ENCODE results near the gene TH. TPM values are rescaled to one million over a fixed set of nuclear protein-coding genes. Genes with fewer than 3 reads are reported as not detected.
A peak's percentile ranks its signal among the peaks of the same experiment; 100 is the strongest.

TH gene
- total RNA-seq, 1 experiment from 2014 or later, result not detected

- DNase-seq (ENCODE audit: low read depth, low spot score) (no peak), ATAC-seq (no peak)
- Histone ChIP-seq H3K27ac (ENCODE audit: low read length) (no peak overlapping the region), H3K4me1 (ENCODE audit: control insufficient read depth, insufficient read depth, low read length) (no peaks in the 10 kb centered on the region; the same call in 1 of the 2 replicates), H3K36me3 (ENCODE audit: control insufficient read depth, insufficient read depth, low read length) (no peaks in the 10 kb centered on the region), H3K27me3 (ENCODE audit: control insufficient read depth, insufficient read depth, low read length) (no peaks in the 10 kb centered on the region), H3K4me3 (ENCODE audit: low read depth in 2 of 2, low read length in 2 of 2) (no peak overlapping the region), H3K9me3 (ENCODE audit: control insufficient read depth, insufficient read depth, low read depth, low read length) (no peaks in the 10 kb centered on the region)
- CTCF ChIA-PET, result no interaction called here
- POLR2A ChIA-PET, result no interaction called here
- no TSS peak for BruUV-seq (replicated peaks)
- TF ChIP-seq SIN3A (IDR thresholded peaks at IDR 0.05; ENCODE audit: borderline replicate concordance, insufficient read depth, low read depth, low read length) (no peak), CTCF (IDR thresholded peaks at IDR 0.05) (no peak), POLR2AphosphoS5 (IDR thresholded peaks at IDR 0.05; ENCODE audit: low read depth, low read length) (no peak), TCF7L2 (IDR thresholded peaks at IDR 0.05; ENCODE audit: low read depth, low read length) (no peak), REST (IDR thresholded peaks at IDR 0.05; ENCODE audit: insufficient read depth in 1 of 2, low read depth in 2 of 2, low read length in 1 of 2) (no peak)
- in situ Hi-C loops (cut with HindIII; ENCODE audit: low pct_unique_long_range_greater_than_20kb, low sequenced_read_pairs), result no loop called here
- intact Hi-C loops (cut with micrococcal nuclease; ENCODE audit: unreplicated experiment), result no loop called here
Observed at GRCh38 chr11:2128511-2129307, 42.9 kb downstream of the TH start.

GRCh38 chr11:2128130-2128510, 43.5 kb downstream of the TH start:
- Histone ChIP-seq H3K4me3 (ENCODE audit: low read depth in 2 of 2, low read length in 2 of 2) (no peak overlapping the region), H3K27ac (ENCODE audit: low read length) (no peak overlapping the region), H3K9me3 (ENCODE audit: control insufficient read depth, insufficient read depth, low read depth, low read length) (no peaks in the 10 kb centered on the region), H3K27me3 (ENCODE audit: control insufficient read depth, insufficient read depth, low read length) (no peaks in the 10 kb centered on the region), H3K4me1 (ENCODE audit: control insufficient read depth, insufficient read depth, low read length) (no peaks in the 10 kb centered on the region; the same call in 1 of the 2 replicates), H3K36me3 (ENCODE audit: control insufficient read depth, insufficient read depth, low read length) (no peaks in the 10 kb centered on the region)
- no peak for DNase-seq (ENCODE audit: low read depth, low spot score)
- BruUV-seq (replicated peaks), result no TSS peak
- ChIA-PET CTCF (no interaction called here), POLR2A (no interaction called here)
- in situ Hi-C loops (cut with HindIII; ENCODE audit: low pct_unique_long_range_greater_than_20kb, low sequenced_read_pairs) (no loop called here), intact Hi-C loops (cut with micrococcal nuclease; ENCODE audit: unreplicated experiment) (no loop called here)
- no peak for TF ChIP-seq CTCF (IDR thresholded peaks at IDR 0.05)
- TF ChIP-seq REST (IDR thresholded peaks at IDR 0.05; ENCODE audit: insufficient read depth in 1 of 2, low read depth in 2 of 2, low read length in 1 of 2), result no peak
- TF ChIP-seq POLR2AphosphoS5 (IDR thresholded peaks at IDR 0.05; ENCODE audit: low read depth, low read length), result no peak
- no peak for TF ChIP-seq TCF7L2 (IDR thresholded peaks at IDR 0.05; ENCODE audit: low read depth, low read length)
- no peak for TF ChIP-seq SIN3A (IDR thresholded peaks at IDR 0.05; ENCODE audit: borderline replicate concordance, insufficient read depth, low read depth, low read length)
- ATAC-seq, result peak; percentile 26; the same call in 1 of the 2 replicates

Data from Panc1 (cell line).